Measurements from ENCODE around the gene TTC28.

Gene TTC28

GRCh38 chr22:28647216-28647615 lies 32.4 kb downstream of the TTC28 start:
- no peak for TF ChIP-seq MYC (IDR thresholded peaks at IDR 0.05; ENCODE audit: low read depth, low read length)
- no peak for TF ChIP-seq POLR2A (IDR thresholded peaks at IDR 0.05; ENCODE audit: extremely low read depth, insufficient read length)
- no peak for TF ChIP-seq MAX (IDR thresholded peaks at IDR 0.05; ENCODE audit: low read depth, low read length)
- TF ChIP-seq CTCF (IDR thresholded peaks at IDR 0.05; ENCODE audit: low read depth, low read length) = no peak
- H3K4me3 ChIP-seq (ENCODE audit: low read depth, low read length) = no peak overlapping the region
- no peak for DNase-seq (ENCODE audit: low read depth)

GRCh38 chr22:28639321-28639720 lies 40.3 kb downstream of the TTC28 start:
- TF ChIP-seq CTCF (IDR thresholded peaks at IDR 0.05; ENCODE audit: low read depth, low read length) (no peak), MAX (IDR thresholded peaks at IDR 0.05; ENCODE audit: low read depth, low read length) (no peak), MYC (IDR thresholded peaks at IDR 0.05; ENCODE audit: low read depth, low read length) (no peak)
- no peak for DNase-seq (ENCODE audit: low read depth)
- H3K4me3 ChIP-seq (ENCODE audit: low read depth, low read length) = no peak overlapping the region

GRCh38 chr22:28637225-28637624 lies 42.4 kb downstream of the TTC28 start:
- DNase-seq (ENCODE audit: low read depth) = no peak
- no peak overlapping the region for H3K4me3 ChIP-seq (ENCODE audit: low read depth, low read length)
- TF ChIP-seq MYC (IDR thresholded peaks at IDR 0.05; ENCODE audit: low read depth, low read length) = no peak
- TF ChIP-seq MAX (IDR thresholded peaks at IDR 0.05; ENCODE audit: low read depth, low read length) = no peak
- no peak for TF ChIP-seq POLR2A (IDR thresholded peaks at IDR 0.05; ENCODE audit: extremely low read depth, insufficient read length)
- no peak for TF ChIP-seq CTCF (IDR thresholded peaks at IDR 0.05; ENCODE audit: low read depth, low read length)

GRCh38 chr22:28630177-28630574 lies 49.5 kb downstream of the TTC28 start:
- no peak for DNase-seq (ENCODE audit: low read depth)
- H3K4me3 ChIP-seq (ENCODE audit: low read depth, low read length) = no peak overlapping the region
- TF ChIP-seq MAX (IDR thresholded peaks at IDR 0.05; ENCODE audit: low read depth, low read length) (no peak), POLR2A (IDR thresholded peaks at IDR 0.05; ENCODE audit: extremely low read depth, insufficient read length) (no peak), CTCF (IDR thresholded peaks at IDR 0.05; ENCODE audit: low read depth, low read length) (no peak), MYC (IDR thresholded peaks at IDR 0.05; ENCODE audit: low read depth, low read length) (no peak)

- DNase-seq (ENCODE audit: low read depth) = peak; percentile 28
- no peak for TF ChIP-seq CTCF (IDR thresholded peaks at IDR 0.05; ENCODE audit: low read depth, low read length)
- TF ChIP-seq MYC (IDR thresholded peaks at IDR 0.05; ENCODE audit: low read depth, low read length) = no peak
- no peak for TF ChIP-seq POLR2A (IDR thresholded peaks at IDR 0.05; ENCODE audit: extremely low read depth, insufficient read length)
- no peak for TF ChIP-seq MAX (IDR thresholded peaks at IDR 0.05; ENCODE audit: low read depth, low read length)
- H3K4me3 ChIP-seq (ENCODE audit: low read depth, low read length) = no peak overlapping the region
Observed at GRCh38 chr22:28629420-28630176, 50.0 kb downstream of the TTC28 start.

All from NB4 (cell line).